Measurements from ENCODE around the gene DOLPP1.

Gene DOLPP1

DNA sequence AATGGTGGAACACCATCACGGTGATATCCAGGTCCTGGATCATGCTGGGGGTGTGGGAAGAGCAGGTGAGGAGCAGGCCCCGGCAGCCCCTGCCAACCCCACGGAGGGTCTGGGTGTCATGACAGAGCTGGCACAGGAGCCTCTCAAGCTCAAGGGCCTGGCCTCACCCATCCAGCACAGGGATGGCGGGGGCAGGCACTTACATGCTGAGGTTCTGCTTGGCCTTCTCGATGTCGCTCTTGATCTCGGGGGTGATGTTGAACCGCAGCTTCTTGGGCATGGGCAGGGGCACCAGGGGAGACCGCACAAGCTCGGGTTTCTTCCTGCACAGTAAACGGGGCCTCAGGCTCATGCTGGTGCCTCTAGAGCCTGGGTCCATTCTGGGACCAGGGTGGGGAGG lies 17.4 kb downstream of the DOLPP1 start:
- H3K27me3 ChIP-seq (ENCODE audit: insufficient read depth, low read depth), result no peaks in the 10 kb centered on the region
- TF ChIP-seq, protein P1, sequence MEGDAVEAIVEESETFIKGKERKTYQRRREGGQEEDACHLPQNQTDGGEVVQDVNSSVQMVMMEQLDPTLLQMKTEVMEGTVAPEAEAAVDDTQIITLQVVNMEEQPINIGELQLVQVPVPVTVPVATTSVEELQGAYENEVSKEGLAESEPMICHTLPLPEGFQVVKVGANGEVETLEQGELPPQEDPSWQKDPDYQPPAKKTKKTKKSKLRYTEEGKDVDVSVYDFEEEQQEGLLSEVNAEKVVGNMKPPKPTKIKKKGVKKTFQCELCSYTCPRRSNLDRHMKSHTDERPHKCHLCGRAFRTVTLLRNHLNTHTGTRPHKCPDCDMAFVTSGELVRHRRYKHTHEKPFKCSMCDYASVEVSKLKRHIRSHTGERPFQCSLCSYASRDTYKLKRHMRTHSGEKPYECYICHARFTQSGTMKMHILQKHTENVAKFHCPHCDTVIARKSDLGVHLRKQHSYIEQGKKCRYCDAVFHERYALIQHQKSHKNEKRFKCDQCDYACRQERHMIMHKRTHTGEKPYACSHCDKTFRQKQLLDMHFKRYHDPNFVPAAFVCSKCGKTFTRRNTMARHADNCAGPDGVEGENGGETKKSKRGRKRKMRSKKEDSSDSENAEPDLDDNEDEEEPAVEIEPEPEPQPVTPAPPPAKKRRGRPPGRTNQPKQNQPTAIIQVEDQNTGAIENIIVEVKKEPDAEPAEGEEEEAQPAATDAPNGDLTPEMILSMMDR (conservative IDR thresholded peaks at IDR 0.05; ENCODE audit: low read depth, low read length), result no peak
- no peak overlapping the region for H2AFZ ChIP-seq (ENCODE audit: low read depth)
- no peak overlapping the region for H3K4me2 ChIP-seq
- no peaks in the 10 kb centered on the region for H3K4me1 ChIP-seq (ENCODE audit: low read depth, poor library complexity, severe bottlenecking)
- no peaks in the 10 kb centered on the region for H3K79me2 ChIP-seq (ENCODE audit: insufficient read depth, low read depth)
- no peaks in the 10 kb centered on the region for H3K36me3 ChIP-seq (ENCODE audit: insufficient read depth)
- no peaks in the 10 kb centered on the region for H4K20me1 ChIP-seq (ENCODE audit: insufficient read depth)
- no peak overlapping the region for H3K9ac ChIP-seq
- H3K27ac ChIP-seq, result no peak overlapping the region
- no peak overlapping the region for H3K4me3 ChIP-seq (IDR thresholded peaks at IDR 0.05; ENCODE audit: insufficient read depth, low read depth, low read length)

DNA sequence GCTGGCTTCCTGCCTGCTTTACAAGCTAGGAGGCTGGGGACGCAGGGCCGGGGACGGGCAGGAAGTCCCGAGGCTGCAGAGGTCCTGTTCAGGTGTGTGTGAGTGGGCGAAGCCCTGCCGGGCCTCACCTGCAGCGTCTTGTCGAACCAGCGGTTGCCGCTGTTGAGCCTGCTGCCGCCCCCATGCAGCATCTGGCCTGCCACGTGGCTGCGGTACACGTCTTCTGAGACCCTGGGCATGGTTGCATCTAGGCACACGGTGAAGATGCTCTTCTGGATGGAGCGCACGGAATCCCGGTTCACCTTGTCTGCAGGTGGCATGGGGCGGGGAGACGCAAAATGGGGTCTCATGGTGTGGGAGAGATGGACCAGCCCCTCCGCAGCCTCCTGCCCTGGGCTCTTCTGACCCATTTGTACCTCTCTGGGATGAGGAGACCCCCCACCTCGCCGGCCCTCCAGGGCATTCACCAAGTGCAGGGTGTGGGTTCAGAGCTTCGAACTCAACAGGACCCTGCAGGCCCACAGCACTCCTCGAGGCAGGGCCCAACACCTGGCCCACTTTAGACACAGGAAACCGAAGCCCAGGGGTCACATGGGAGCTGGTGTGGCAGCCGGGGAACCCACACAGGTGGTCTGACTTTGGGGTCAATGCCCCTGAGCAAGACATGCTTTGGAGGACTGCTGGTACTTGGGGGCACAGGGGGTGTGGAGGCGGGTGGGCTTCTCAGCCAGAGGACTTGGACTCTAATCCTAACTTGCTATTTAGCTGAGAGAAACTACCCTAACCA lies 19.7 kb downstream of the DOLPP1 start:
- no peak overlapping the region for H2AFZ ChIP-seq (ENCODE audit: low read depth)
- H3K79me2 ChIP-seq (ENCODE audit: insufficient read depth, low read depth), result no peaks in the 10 kb centered on the region
- H3K27ac ChIP-seq, result no peak overlapping the region
- H4K20me1 ChIP-seq (ENCODE audit: insufficient read depth), result no peaks in the 10 kb centered on the region
- H3K4me3 ChIP-seq (IDR thresholded peaks at IDR 0.05; ENCODE audit: insufficient read depth, low read depth, low read length), result no peak overlapping the region
- TF ChIP-seq, protein P1 (conservative IDR thresholded peaks at IDR 0.05; ENCODE audit: low read depth, low read length), result no peak
- H3K36me3 ChIP-seq (ENCODE audit: insufficient read depth), result no peaks in the 10 kb centered on the region
- no peaks in the 10 kb centered on the region for H3K27me3 ChIP-seq (ENCODE audit: insufficient read depth, low read depth)
- H3K9ac ChIP-seq, result no peak overlapping the region
- H3K4me2 ChIP-seq, result no peak overlapping the region
- no peaks in the 10 kb centered on the region for H3K4me1 ChIP-seq (ENCODE audit: low read depth, poor library complexity, severe bottlenecking)

DNA sequence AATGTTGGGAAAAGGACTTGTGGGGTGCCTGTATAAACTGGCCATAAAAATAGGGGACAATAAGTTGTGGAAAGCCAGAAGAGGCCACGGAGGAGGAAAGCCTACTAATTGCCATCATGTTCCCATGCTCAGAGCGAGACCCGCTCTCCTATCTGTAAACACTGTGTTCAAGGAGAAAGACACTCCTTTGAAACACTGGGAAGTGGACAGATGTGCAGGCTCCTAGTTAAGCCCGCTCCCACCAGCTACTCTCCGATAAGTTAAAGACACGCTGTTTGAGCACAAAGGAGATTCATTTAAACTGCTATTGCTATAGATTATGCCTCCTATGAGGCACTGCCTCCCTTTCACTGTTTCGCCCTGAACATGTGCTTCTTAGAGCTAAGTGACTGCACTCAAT lies 20.4 kb downstream of the DOLPP1 start:
- no peak overlapping the region for H3K9ac ChIP-seq
- no peaks in the 10 kb centered on the region for H3K4me1 ChIP-seq (ENCODE audit: low read depth, poor library complexity, severe bottlenecking)
- no peak overlapping the region for H3K27ac ChIP-seq
- no peak overlapping the region for H3K4me2 ChIP-seq
- no peaks in the 10 kb centered on the region for H3K36me3 ChIP-seq (ENCODE audit: insufficient read depth)
- H2AFZ ChIP-seq (ENCODE audit: low read depth), result no peak overlapping the region
- H3K4me3 ChIP-seq (IDR thresholded peaks at IDR 0.05; ENCODE audit: insufficient read depth, low read depth, low read length), result no peak overlapping the region
- no peaks in the 10 kb centered on the region for H3K79me2 ChIP-seq (ENCODE audit: insufficient read depth, low read depth)
- TF ChIP-seq, protein P1 (conservative IDR thresholded peaks at IDR 0.05; ENCODE audit: low read depth, low read length), result no peak
- H4K20me1 ChIP-seq (ENCODE audit: insufficient read depth), result no peaks in the 10 kb centered on the region
- no peaks in the 10 kb centered on the region for H3K27me3 ChIP-seq (ENCODE audit: insufficient read depth, low read depth)

DNA sequence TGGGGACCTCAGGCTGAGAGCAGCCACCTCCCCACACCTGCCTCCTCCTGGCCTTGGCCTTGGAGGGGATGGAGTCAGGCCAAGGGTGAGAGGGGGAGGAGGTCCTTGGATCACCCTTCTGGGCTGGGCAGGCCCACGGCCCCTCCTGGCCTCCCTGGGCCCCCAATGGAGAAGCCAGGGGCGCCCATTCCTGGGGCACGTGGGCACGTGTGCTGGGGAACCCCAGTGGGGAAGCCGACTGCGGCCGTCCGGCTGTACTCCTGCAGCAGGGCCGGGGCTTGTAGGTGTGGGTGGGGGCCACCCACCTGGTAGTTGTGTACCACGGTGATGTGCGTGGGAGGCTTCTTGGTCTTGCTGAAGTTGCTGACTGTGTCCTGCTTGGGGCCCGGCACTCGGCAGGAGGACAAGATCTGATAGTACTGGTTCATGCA lies 21.2 kb downstream of the DOLPP1 start:
- Histone ChIP-seq H3K4me3 (IDR thresholded peaks at IDR 0.05; ENCODE audit: insufficient read depth, low read depth, low read length) (no peak overlapping the region), H3K9ac (no peak overlapping the region), H2AFZ (ENCODE audit: low read depth) (no peak overlapping the region), H3K4me1 (ENCODE audit: low read depth, poor library complexity, severe bottlenecking) (no peaks in the 10 kb centered on the region), H3K79me2 (ENCODE audit: insufficient read depth, low read depth) (no peaks in the 10 kb centered on the region), H3K27me3 (ENCODE audit: insufficient read depth, low read depth) (no peaks in the 10 kb centered on the region), H3K4me2 (no peak overlapping the region), H3K36me3 (ENCODE audit: insufficient read depth) (no peaks in the 10 kb centered on the region), H3K27ac (no peak overlapping the region), H4K20me1 (ENCODE audit: insufficient read depth) (no peaks in the 10 kb centered on the region)
- TF ChIP-seq, protein P1 (conservative IDR thresholded peaks at IDR 0.05; ENCODE audit: low read depth, low read length), result no peak

Data from KMS-11 (cell line).